Skin epidermis (tissue), 12 donors: ENCODE results near the gene ATXN3L.

ENCODE experiments used
- H3K27ac ChIP-seq, 21 experiments: fragments of 200-600 bp; sonication (generic) in 11 of 21; one replicate each; pipeline ENCODE4 v1.5.0; 2020; ENCODE audit warnings: mild to moderate bottlenecking in 3 of 21, inconsistent platforms in 2 of 21, moderate library complexity in 2 of 21
- H3K4me3 ChIP-seq, 7 experiments: fragments of 200-600 bp; sonication (generic) in 2 of 7; one replicate each; pipeline ENCODE4 v1.5.0; 2020; ENCODE audit warnings: inconsistent platforms in 2 of 7, mild to moderate bottlenecking in 2 of 7, moderate library complexity in 1 of 7

Gene ATXN3L

GRCh38 chrX:13275031-13275430 lies 44.8 kb downstream of the ATXN3L start:
- Histone ChIP-seq H3K4me3 (no peak overlapping the region), H3K27ac (no peak overlapping the region)

GRCh38 chrX:13272426-13272825 lies 47.4 kb downstream of the ATXN3L start:
- H3K4me3 ChIP-seq: no peak overlapping the region

GRCh38 chrX:13271511-13271910 lies 48.3 kb downstream of the ATXN3L start:
- no peak overlapping the region for H3K4me3 ChIP-seq
- H3K27ac ChIP-seq: no peak overlapping the region

More at GRCh38 chrX:13272426-13272825, 47.4 kb downstream of the ATXN3L start:
- H3K27ac ChIP-seq: no peak overlapping the region

DNA sequence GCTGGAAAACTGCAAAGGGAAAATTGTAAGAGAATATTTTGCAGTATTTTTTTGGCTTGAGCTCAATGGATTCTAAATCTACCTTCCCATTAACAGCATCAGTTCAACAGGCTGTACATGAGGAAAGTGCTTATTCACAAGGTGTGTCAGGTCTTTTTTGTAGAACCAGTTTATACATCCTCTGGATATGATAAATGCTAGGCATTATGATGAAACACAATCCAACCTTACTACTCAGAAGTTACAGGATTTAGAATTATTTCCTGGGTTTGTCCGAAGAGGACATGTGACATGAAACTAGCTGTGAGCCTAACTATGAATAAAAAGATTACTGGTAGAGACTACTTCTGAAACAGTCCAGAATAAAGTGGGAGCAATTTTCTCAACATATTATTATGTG lies 49.5 kb downstream of the ATXN3L start:
- H3K4me3 ChIP-seq: no peak overlapping the region
- no peak overlapping the region for H3K27ac ChIP-seq

- no peak overlapping the region for H3K27ac ChIP-seq
- H3K4me3 ChIP-seq: no peak overlapping the region
Observed at GRCh38 chrX:13268874-13269273, 51.0 kb downstream of the ATXN3L start.
